Uterus (tissue), 4 donors: Measurements from ENCODE around the gene TIRAP. TPM values are rescaled to one million over a fixed set of nuclear protein-coding genes. Genes with fewer than 3 reads are reported as not detected.
"Not testable (repeated sequence)": the region's sequence is repeated elsewhere in the genome, so short reads cannot be mapped to it uniquely, and the experiment has no call there.

Experiments
- DNase-seq, 2 donors: peaks; one replicate each; pipeline ENCODE4 v3.0.0-alpha.2; 2019 to 2020
- H3K27ac ChIP-seq, 2 donors: fragments of 200-600 bp; sonication (generic); 1 replicate in 1 of 2; 2 replicates in 1 of 2; pipeline ENCODE4 v1.5.1; 2016 to 2018
- H3K27me3 ChIP-seq, 2 donors: fragments of 200-600 bp; sonication (generic); one replicate each; pipeline ENCODE4 v1.5.1; 2018 to 2019; ENCODE audit warnings: control low read depth in 1 of 2
- H3K36me3 ChIP-seq, 2 donors: fragments of 200-600 bp; sonication (generic); one replicate each; pipeline ENCODE4 v1.5.1; 2019; ENCODE audit warnings: control low read depth in 1 of 2
- H3K4me1 ChIP-seq, 2 donors: fragments of 200-600 bp; sonication (generic); one replicate each; pipeline ENCODE4 v1.5.1; 2018 to 2019; ENCODE audit warnings: control low read depth in 1 of 2
- H3K4me3 ChIP-seq, 2 donors: fragments of 200-600 bp; sonication (generic); 1 replicate in 1 of 2; 2 replicates in 1 of 2; pipeline ENCODE4 v1.5.1; 2018 to 2019; ENCODE audit warnings: mild to moderate bottlenecking in 1 of 2
- H3K9me3 ChIP-seq, 2 donors: fragments of 200-600 bp; sonication (generic); one replicate each; pipeline ENCODE4 v1.5.1; 2019; ENCODE audit warnings: control low read depth in 1 of 2
- POLR2A ChIP-seq, 2 donors: fragments of 450-650 bp; IDR thresholded peaks; one replicate each; pipeline ENCODE4 v1.6.1; 2016; ENCODE audit warnings: antibody characterized with exemption in 2 of 2, mild to moderate bottlenecking in 1 of 2, moderate library complexity in 1 of 2
- intact Hi-C: fragments of 100-400 bp; cut with DNase I; formaldehyde crosslinking; loops from one replicate; pipeline ENCODE4 v1.15.1; 2023; ENCODE audit warnings: low total_unique reads
- total RNA-seq, 4 donors: library from RNA; depleted of rRNA in 3 of 4; stranded (reverse); fragments of >200 nt in 3 of 4; gene quantifications; one replicate each; pipeline versions ENCODE4 v1.1.0 to v1.2.4, GENCODE V29; 2014 to 2023
- TF ChIP-seq, protein P1 (sequence below), 4 experiments: fragments of 200-600 bp in 2 of 4; fragments of 450-650 bp in 2 of 4; sonication (generic) in 2 of 4; IDR thresholded peaks; one replicate each; pipeline ENCODE4 v1.5.1; 2016 to 2019; ENCODE audit warnings: antibody characterized with exemption in 4 of 4, mild to moderate bottlenecking in 2 of 4, moderate library complexity in 1 of 4
- donor health status: DM: yes; HTN: yes; CAD: no.

TIRAP gene, protein sequence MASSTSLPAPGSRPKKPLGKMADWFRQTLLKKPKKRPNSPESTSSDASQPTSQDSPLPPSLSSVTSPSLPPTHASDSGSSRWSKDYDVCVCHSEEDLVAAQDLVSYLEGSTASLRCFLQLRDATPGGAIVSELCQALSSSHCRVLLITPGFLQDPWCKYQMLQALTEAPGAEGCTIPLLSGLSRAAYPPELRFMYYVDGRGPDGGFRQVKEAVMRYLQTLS
- 10 to 100 TPM in 1 of 4 donors, 1 to 10 TPM in 2, under 1 TPM in 1; 0.88 to 17.7 (median 5.0) TPM for total RNA-seq

DNA sequence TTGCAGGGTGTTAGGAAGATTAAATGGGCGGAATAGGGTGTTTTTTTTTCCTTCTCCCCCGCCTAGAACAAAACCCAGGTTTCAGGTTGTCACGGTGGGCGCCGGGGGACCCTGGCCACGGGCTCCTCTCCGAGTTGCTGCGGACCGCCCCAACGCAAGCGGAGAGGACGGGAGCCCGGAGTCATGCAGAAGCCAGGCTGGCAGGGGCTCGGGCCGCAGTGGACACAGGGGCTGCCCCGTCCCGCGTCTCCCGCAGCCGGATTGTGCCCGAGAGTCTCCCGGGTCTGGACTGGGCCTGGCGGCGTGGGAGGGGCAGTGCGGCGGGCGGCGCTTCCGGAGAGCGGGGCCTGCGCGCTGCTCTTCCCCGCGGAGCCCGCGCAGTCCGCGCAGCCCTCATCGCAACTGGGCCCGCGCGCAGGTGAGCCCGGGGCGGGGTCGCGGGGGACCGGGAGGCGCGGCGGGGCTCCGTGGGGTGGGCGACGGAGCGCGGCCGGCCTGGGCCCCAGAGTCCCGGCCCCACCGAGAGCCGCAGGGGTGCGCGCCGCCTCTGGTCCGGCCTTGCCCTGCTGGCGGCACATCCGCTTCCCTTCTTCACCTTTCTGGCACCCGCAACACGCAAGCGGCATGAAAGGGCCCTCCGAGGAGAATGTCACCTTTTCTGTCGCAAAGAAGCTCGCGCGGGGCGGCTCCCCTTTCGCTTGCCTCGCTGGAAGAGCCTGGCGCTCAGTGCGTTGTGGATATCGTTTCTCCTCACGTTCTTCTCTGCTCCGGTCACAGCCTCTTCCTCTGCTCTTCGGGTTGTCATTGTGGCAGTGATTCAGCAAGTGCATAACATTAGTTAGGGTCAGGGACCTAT lies at the start of gene TIRAP:
TSS of gene TIRAP (plus strand) at position 358 of the 856 bp plus-strand sequence. CDS start 7,802 bp downstream, outside the sequence.
- intact Hi-C loops, result no loop called here
- Histone ChIP-seq H3K27ac (peak within 1 kb of the TSS; percentile 91 to 94), H3K9me3 (no peaks in the 10 kb centered on the region), H3K27me3 (no peaks in the 10 kb centered on the region), H3K4me1 (peaks cover 3 to 4% of the 10 kb centered on the region in 2 donors), H3K36me3 (no peaks in the 10 kb centered on the region), H3K4me3 (peak within 1 kb of the TSS; percentile 70 to 71)
- TF ChIP-seq, protein P1, sequence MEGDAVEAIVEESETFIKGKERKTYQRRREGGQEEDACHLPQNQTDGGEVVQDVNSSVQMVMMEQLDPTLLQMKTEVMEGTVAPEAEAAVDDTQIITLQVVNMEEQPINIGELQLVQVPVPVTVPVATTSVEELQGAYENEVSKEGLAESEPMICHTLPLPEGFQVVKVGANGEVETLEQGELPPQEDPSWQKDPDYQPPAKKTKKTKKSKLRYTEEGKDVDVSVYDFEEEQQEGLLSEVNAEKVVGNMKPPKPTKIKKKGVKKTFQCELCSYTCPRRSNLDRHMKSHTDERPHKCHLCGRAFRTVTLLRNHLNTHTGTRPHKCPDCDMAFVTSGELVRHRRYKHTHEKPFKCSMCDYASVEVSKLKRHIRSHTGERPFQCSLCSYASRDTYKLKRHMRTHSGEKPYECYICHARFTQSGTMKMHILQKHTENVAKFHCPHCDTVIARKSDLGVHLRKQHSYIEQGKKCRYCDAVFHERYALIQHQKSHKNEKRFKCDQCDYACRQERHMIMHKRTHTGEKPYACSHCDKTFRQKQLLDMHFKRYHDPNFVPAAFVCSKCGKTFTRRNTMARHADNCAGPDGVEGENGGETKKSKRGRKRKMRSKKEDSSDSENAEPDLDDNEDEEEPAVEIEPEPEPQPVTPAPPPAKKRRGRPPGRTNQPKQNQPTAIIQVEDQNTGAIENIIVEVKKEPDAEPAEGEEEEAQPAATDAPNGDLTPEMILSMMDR (IDR thresholded peaks at IDR 0.05), result peak in 2 of 4 experiments; percentile 4 to 47
- peak in 1 of 2 donors; percentile 57 for TF ChIP-seq POLR2A (IDR thresholded peaks at IDR 0.05)
- peak; percentile 61 to 69 for DNase-seq

DNA sequence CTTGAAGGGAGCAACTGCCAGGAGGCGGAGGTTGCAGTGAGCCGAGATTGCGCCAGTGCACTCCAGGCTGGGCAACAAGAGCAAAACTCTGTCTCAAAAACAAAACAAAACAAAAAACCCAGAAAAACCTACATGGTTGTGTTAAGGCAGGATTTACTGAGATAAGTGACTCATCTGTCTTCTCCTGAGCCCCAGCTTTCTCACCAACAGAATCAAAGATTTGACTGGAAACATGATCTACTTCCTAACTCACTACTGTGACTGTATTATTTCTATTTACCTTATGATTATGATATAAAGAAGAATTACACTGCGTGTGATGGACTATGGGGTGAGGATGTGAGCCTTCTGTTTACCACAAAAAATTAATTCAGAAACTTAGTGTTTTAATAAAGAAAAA lies 49.5 kb upstream of the TIRAP start:
- intact Hi-C loops, result no loop called here
- no peaks in the 10 kb centered on the region for H3K9me3 ChIP-seq
- no peak overlapping the region for H3K27ac ChIP-seq
- H3K4me3 ChIP-seq, result no peak overlapping the region
- no peak for DNase-seq
- H3K27me3 ChIP-seq, result no peaks in the 10 kb centered on the region
- no peaks in the 10 kb centered on the region for H3K4me1 ChIP-seq
- no peaks in the 10 kb centered on the region for H3K36me3 ChIP-seq
- TF ChIP-seq, protein P1 (IDR thresholded peaks at IDR 0.05), result no peak
- TF ChIP-seq POLR2A (IDR thresholded peaks at IDR 0.05), result no peak

DNA sequence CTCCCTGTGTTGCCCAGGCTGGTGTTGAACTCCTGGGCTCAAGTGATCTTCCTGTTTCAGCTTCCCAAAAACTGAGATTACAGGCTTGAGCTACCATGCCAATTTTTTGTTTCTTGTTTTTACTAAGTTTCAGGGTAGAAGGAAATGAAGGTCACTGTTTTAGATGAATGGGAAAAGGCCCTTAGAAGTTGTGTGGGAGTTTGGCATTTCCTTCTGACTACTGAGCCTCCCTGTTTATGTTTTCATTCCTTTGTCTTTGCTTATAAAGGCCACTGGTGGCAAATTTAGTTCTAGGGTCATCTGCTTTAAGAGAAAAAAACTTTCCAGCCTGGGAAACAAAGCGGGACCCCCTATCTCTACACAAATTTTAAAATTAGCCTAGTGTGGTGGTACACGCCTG lies 36.3 kb upstream of the TIRAP start:
- Histone ChIP-seq H3K9me3 (no peaks in the 10 kb centered on the region), H3K27ac (no peak overlapping the region), H3K4me3 (no peak overlapping the region), H3K4me1 (no peaks in the 10 kb centered on the region), H3K27me3 (no peaks in the 10 kb centered on the region), H3K36me3 (no peaks in the 10 kb centered on the region)
- no peak for DNase-seq
- intact Hi-C loops, result no loop called here
- TF ChIP-seq, protein P1 (IDR thresholded peaks at IDR 0.05), result no peak
- no peak for TF ChIP-seq POLR2A (IDR thresholded peaks at IDR 0.05)

DNA sequence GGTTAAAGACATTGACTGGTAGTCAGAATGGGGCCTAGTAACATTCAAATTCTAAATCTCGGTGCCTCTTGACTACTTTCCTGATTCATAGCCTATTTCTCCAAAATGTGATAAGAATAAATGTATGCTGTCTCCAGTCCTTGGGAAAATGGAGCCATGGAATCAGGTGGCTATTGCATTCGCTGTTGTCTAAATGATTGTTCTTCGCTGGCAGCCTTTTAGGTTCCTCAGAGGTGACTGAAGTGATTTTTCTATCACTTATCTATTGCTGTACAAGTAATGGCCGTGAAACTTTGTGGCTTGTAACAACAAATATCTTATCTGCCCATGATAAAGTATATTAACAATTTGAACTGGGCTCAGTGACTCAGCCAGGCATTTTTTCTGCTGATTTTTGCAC lies 29.6 kb upstream of the TIRAP start:
- Histone ChIP-seq H3K4me3 (no peak overlapping the region), H3K27me3 (no peaks in the 10 kb centered on the region), H3K27ac (no peak overlapping the region), H3K9me3 (no peaks in the 10 kb centered on the region), H3K36me3 (no peaks in the 10 kb centered on the region), H3K4me1 (no peaks in the 10 kb centered on the region)
- intact Hi-C loops, result no loop called here
- no peak for DNase-seq
- TF ChIP-seq POLR2A (IDR thresholded peaks at IDR 0.05), result no peak
- TF ChIP-seq, protein P1 (IDR thresholded peaks at IDR 0.05), result no peak

DNA sequence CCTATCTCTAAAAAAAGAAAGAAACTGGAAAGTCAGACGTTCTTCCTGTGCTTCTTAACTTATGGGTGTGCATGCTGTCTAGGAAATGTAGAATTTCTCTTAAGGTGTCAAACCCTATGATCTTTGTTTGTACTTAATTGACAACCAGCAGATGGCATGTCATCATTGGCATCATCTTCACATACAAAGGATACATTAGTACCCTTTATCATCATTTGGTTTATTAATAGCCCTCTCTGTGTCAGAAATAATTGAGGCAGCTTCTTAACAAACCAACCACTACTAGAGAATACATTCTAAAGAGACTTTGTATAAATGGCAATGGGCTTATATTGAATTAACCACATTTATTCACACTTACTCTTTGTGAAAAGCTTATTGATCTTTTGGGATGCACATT lies 28.1 kb upstream of the TIRAP start:
- no peaks in the 10 kb centered on the region for H3K9me3 ChIP-seq
- intact Hi-C loops, result no loop called here
- TF ChIP-seq POLR2A (IDR thresholded peaks at IDR 0.05), result no peak
- TF ChIP-seq, protein P1 (IDR thresholded peaks at IDR 0.05), result no peak
- H3K27ac ChIP-seq, result no peak overlapping the region
- no peaks in the 10 kb centered on the region for H3K27me3 ChIP-seq
- H3K4me1 ChIP-seq, result no peaks in the 10 kb centered on the region
- DNase-seq, result no peak
- no peak overlapping the region for H3K4me3 ChIP-seq
- no peaks in the 10 kb centered on the region for H3K36me3 ChIP-seq

DNA sequence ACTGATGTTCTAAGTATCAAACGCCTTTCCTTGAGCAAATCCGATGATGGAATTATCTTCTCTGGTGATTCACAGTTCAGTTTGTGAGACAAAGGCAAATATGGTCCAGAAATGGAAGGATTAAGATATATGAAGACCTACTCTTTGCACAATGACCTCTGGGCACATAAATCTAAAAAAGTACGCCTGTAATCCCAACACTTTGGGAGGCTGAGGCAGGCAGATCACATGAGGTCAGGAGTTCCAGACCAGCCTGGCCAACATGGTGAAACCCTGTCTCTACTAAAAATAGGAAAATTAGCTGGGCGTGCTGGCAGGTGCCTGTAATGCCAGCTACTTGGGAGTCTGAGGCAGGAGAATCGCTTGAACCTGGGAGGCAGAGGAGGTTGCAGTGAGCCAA lies 27.4 kb upstream of the TIRAP start:
- H3K36me3 ChIP-seq, H3K9me3 ChIP-seq, H3K4me1 ChIP-seq, intact Hi-C loops, H3K27ac ChIP-seq, H3K27me3 ChIP-seq, DNase-seq, H3K4me3 ChIP-seq: not testable (repeated sequence)
